HG03354 (cell line): ENCODE measurements around the gene ACSL3.
"Not testable (repeated sequence)": the region's sequence is repeated elsewhere in the genome, so short reads cannot be mapped to it uniquely, and the experiment has no call there.

Experiments used
- ATAC-seq: cut with Tn5 transposase; IDR thresholded peaks from one replicate; pipeline ENCODE4 v1.9.1; 2021; ENCODE audit warnings: mild to moderate bottlenecking; ENCODE audit not compliant: unreplicated experiment, poor library complexity, severe bottlenecking

ACSL3 gene

DNA sequence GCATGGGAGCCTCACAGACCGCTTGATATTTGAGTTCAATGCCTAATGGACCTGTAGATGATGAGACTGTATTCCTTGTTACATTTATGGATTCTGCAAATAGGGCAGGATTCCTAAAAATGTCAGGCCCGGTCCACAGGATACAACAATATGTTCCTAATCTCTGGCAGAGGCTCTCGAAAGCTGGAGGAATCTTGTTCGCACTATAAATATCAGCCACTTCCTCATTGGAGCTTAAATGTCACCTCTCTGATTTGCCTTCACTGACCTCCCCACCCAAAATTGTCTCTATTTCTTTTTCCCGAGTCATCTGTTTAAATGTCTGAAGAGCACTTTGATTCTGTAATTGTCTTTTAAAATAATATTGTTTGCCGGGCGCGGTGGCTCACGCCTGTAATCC, 12.0 kb upstream of the ACSL3 start:
- ATAC-seq, result no peak

GRCh38 chr2:222851956-222852617, 8.7 kb upstream of the ACSL3 start:
- ATAC-seq, result no peak

DNA sequence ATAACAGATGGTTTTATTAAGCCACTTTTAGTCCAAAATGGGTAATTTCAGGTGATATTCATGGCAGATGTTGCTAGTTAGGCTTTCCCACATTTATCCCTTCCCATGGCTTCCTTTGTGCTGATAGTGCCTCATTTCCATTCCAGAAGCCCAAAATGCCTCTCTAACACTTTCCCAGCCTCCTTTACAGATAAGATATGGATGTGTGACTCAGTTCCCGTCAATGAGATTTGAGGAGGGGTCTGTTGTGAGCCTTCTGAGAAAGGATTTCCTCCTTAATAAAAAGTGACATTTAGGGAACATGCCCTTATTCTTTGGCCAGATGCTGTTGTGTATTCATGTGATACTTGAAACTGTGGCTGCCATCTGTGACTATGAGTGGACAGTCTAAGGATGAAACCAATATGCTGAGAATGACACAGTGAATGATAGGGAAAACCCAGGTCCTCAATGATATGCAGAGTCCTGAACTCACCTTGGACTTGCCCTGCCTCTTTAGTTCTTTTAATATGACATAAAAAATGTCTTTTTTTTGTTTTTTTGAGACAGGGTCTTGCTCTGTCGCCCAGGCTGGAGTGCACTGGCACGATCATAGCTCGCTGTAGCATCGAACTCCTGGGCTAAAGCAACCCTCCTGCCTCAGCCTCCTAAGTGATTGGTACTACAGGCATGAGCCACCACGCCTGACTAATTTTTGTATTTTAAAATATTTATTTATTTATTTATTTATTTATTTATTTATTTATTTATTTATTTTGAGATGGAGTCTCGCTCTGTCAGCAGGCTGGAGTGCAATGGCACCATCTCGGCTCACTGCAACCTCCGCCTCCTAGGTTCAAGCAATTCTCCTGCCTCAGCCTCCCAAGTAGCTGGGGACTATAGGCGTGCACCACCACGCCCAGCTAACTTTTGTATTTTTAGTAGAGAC, 5.8 kb upstream of the ACSL3 start:
- no peak for ATAC-seq

GRCh38 chr2:222859786-222860612, 837 bp upstream of the ACSL3 start:
- ATAC-seq, result no peak

DNA sequence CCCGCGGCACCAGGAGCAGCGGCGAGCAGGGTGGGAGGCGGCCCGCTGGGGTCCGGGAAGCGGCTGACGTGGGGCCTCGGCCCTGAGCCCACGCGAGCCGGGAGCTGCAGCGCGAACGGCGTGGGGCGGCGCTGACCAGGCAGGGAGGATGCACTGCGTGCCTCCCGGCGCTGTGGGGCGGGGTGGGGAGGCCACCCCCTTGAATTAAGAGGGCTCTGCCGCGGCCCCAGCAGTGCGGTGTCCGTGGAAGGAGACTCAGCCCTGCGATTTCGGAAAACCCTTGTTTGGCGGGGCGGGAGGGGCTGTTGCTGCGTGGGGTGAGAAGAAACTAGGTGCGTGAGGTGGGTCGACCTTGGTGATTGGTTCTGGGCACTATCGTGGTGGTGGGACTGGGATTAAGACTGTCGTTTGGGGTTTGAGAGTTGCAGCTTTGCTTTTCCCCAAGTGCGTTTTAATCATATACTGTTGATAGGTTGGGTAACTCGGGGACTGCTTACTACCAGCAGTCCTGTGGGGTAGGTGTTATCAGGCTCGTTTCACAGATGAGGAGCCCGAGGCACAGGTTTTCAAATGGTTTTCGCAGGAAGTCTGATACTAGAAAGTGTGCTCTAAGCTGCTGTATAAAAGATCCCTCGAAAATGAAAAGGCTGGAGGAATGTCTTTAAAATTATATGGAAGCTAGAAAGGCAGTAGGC, 722 bp downstream of the ACSL3 start:
- peak; percentile 57 for ATAC-seq

DNA sequence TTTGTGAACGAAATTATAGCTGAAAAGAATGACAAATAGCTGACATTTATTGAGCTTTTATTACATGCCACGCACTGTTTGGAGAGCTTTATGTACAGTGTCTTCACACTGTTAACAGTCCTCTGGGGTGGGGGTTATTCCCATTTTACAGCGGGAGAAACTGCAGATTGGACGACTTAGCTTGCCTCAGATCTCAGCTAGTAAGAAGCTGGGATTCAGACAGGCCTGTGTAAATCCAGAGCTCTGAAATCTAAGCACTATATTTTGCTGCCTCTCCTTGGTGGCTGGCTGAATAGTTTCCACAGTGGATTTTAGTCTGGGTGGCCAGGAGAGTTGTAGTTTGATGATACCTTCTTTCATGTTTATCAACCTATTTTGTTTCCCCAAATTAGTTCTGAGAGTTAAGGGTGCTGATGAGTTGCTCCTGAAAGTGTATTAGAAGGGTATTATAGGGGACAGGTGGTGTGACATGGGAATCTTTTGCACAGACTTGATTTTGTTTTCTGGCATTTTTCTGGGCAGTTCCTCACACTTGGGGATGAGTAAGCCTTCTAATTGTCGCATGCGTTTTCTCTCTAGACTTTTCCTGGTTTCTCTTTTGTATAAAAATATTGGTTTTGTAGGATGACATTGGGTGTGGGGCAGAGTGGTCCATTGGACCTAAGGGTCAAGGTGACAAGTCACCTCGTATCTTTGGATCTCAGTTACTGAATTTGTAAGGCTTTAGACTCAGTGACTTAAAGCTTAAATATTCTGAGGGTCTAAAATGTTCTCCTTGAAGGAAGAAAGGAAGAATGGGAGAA, 1.5 kb downstream of the ACSL3 start:
- ATAC-seq, result no peak

- no peak for ATAC-seq
Measured at GRCh38 chr2:222862909-222863544, 2.2 kb downstream of the ACSL3 start.

- no peak for ATAC-seq
Measured at GRCh38 chr2:222864296-222864695, 3.5 kb downstream of the ACSL3 start.

GRCh38 chr2:222865301-222865700, 4.5 kb downstream of the ACSL3 start:
- no peak for ATAC-seq

DNA sequence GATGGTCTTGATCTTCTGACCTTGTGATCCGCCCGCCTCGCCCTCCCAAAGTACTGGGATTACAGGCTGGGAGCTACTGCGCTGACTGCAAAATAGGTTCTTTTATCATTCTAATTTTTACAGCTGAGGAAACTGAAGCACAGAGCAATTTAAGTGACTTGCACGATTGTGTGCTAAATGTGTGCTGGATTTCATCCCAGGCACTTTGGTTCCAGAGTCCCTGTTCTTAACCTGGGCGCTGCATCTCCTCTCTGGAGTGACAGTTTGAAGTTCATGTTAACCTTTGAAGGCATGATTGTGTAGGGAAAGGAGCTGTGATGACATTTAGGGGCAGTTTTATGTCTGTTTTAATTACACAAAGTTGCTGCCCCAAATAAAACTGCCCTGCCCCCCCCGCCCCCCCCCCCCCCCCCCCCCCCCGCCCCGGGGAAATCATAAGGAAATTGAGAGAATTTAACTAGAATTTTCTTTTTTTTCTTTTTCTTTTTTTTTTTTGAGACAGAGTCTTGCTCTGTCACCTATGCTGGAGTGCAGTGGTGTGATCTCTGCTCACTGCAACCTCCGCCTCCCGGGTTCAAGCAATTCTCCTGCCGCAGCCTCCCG, 5.6 kb downstream of the ACSL3 start:
- ATAC-seq, result no peak

DNA sequence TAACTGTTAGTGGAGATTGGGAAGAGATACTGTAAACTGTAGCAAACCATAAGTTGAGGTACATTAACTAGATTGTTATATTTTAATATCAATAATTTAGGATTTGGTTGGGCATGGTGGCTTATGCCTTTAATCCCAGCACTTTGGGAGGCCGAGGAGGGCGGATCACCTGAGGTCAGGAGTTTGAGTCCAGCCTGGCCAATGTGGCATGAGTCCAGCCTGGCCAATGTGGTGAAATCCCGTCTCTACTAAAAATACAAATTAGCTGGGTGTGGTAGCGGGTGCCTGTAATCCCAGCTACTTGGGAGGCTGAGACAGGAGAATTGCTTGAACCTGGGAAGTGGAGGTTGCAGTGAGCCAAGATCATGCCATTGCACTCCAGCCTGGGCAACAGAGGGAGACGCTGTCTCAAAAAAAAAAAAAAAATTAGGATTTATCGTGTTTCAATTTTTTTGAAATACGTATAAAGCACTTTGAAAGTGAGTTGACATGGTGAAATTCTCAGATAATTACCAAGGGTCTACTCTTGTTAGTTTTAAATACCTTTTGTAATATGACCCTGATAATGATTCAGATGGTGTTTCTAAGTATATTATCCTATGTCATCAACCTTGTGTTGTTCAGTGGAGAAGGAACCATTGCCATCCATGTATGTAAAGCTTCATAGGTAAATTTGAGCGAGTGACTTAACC, 7.9 kb downstream of the ACSL3 start:
- not testable (repeated sequence) for ATAC-seq

DNA sequence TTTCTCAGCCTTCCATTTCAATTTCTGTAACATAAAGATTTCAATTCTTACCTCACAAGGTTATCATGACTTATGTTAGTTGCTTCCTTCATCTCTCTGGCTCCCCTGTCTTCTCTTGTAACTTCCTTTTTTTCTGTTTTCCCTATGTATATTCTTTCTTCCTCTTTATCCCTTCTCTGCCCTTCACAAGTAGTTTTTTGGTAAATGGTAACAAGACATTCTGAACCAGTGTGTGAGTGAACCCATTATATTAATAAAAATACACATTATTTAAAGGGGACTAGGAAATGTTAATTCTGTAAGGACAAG, 8.4 kb downstream of the ACSL3 start:
- no peak for ATAC-seq

DNA sequence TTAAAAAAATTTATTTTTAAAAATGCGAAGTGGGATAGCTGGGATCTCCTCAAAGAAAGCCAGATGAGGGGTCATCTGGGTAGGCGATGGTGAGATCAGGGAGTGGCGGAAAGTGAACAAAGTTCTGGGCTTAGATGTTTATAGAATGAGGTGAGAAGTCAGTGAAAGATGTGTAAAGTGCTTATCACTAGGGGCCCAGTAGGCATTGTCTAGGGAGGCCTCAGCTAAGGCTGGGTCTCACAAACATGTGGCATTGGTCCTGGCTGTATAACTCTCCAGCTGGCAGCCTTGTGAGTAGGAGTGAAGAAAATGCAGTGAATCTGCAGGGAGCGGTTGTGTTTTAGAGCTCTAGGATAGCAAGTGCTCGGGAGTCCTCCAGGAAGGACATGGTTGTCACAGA, 10.5 kb downstream of the ACSL3 start:
- no peak for ATAC-seq

GRCh38 chr2:222872551-222872950, 11.7 kb downstream of the ACSL3 start:
- no peak for ATAC-seq

GRCh38 chr2:222875482-222875881, 14.6 kb downstream of the ACSL3 start:
- no peak for ATAC-seq

GRCh38 chr2:222876947-222877346, 16.1 kb downstream of the ACSL3 start:
- ATAC-seq, result no peak

- ATAC-seq, result no peak
Measured at GRCh38 chr2:222877556-222878300, 16.9 kb downstream of the ACSL3 start.
